ENCODE results near the gene NTM.

Gene NTM

GRCh38 chr11:131668500-131669400 is 298.3 kb downstream of the NTM start:
- H3K4me3 ChIP-seq (ENCODE audit: low read length, poor library complexity, severe bottlenecking) = peak overlapping the region; percentile 62
- H3K79me2 ChIP-seq (ENCODE audit: insufficient read depth, low read length) = peaks cover 41% of the 10 kb centered on the region; the same call in 1 of the 2 replicates
- no peaks in the 10 kb centered on the region for H4K20me1 ChIP-seq (ENCODE audit: insufficient read depth, low read length, poor library complexity, severe bottlenecking)
- no peaks in the 10 kb centered on the region for H3K9me2 ChIP-seq (replicated peaks; ENCODE audit: low read depth, low read length)
- no peak overlapping the region for H2AFZ ChIP-seq (ENCODE audit: low read length)
- H3K9me3 ChIP-seq (ENCODE audit: insufficient read depth, low read depth, low read length) = no peaks in the 10 kb centered on the region
- H3K9ac ChIP-seq (ENCODE audit: low read depth, low read length, poor library complexity, severe bottlenecking) = peak overlapping the region; percentile 73
- peak overlapping the region; percentile 65 for H3K4me2 ChIP-seq (ENCODE audit: low read depth, low read length, poor library complexity, severe bottlenecking)
- peaks cover 54% of the 10 kb centered on the region for H3K4me1 ChIP-seq (ENCODE audit: insufficient read depth, low read length, poor library complexity, severe bottlenecking)
- no peaks in the 10 kb centered on the region for H3K27me3 ChIP-seq (ENCODE audit: insufficient read depth, low read length, poor library complexity, severe bottlenecking)
- no peak for TF ChIP-seq EZH2phosphoT487 (IDR thresholded peaks at IDR 0.05; ENCODE audit: borderline replicate concordance)
- peak; percentile 83 for TF ChIP-seq CTCF (conservative IDR thresholded peaks at IDR 0.05; ENCODE audit: low read length)
- no peaks in the 10 kb centered on the region for H3F3A ChIP-seq (ENCODE audit: low read depth)
- H3K36me3 ChIP-seq (ENCODE audit: insufficient read depth, low read length) = no peaks in the 10 kb centered on the region

DNA sequence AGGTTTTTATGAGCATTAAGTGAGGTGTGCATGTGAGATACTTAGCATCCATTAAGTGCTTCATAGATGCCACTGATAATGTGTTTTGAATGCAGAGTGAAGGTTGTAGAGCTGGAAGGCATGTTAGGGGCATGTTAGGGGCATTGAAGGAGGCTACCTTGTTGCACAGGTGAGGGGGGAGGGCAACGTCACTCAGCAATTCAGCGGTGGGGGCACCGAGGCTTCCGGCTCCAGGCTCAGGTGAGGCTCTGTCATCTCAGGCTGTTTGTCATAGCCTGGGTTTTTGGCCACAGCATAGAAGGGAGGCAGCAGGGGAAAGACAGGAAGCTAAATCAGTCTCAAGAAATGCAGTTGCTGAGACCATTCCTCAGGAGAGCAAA is 299.0 kb downstream of the NTM start:
- Histone ChIP-seq H2AFZ (ENCODE audit: low read length) (no peak overlapping the region), H3K9ac (ENCODE audit: low read depth, low read length, poor library complexity, severe bottlenecking) (peak overlapping the region; percentile 73), H3F3A (ENCODE audit: low read depth) (no peaks in the 10 kb centered on the region), H4K20me1 (ENCODE audit: insufficient read depth, low read length, poor library complexity, severe bottlenecking) (no peaks in the 10 kb centered on the region), H3K4me3 (ENCODE audit: low read length, poor library complexity, severe bottlenecking) (peak overlapping the region; percentile 62), H3K4me2 (ENCODE audit: low read depth, low read length, poor library complexity, severe bottlenecking) (peak overlapping the region; percentile 65), H3K27me3 (ENCODE audit: insufficient read depth, low read length, poor library complexity, severe bottlenecking) (no peaks in the 10 kb centered on the region), H3K79me2 (ENCODE audit: insufficient read depth, low read length) (peaks cover 35% of the 10 kb centered on the region; the same call in 1 of the 2 replicates), H3K36me3 (ENCODE audit: insufficient read depth, low read length) (no peaks in the 10 kb centered on the region), H3K9me3 (ENCODE audit: insufficient read depth, low read depth, low read length) (no peaks in the 10 kb centered on the region), H3K9me2 (replicated peaks; ENCODE audit: low read depth, low read length) (no peaks in the 10 kb centered on the region), H3K4me1 (ENCODE audit: insufficient read depth, low read length, poor library complexity, severe bottlenecking) (peaks cover 51% of the 10 kb centered on the region)
- no peak for TF ChIP-seq CTCF (conservative IDR thresholded peaks at IDR 0.05; ENCODE audit: low read length)
- TF ChIP-seq EZH2phosphoT487 (IDR thresholded peaks at IDR 0.05; ENCODE audit: borderline replicate concordance) = no peak

- Histone ChIP-seq H3K9ac (ENCODE audit: low read depth, low read length, poor library complexity, severe bottlenecking) (peak overlapping the region; percentile 73), H3K4me2 (ENCODE audit: low read depth, low read length, poor library complexity, severe bottlenecking) (no peak overlapping the region), H3K4me1 (ENCODE audit: insufficient read depth, low read length, poor library complexity, severe bottlenecking) (peaks cover 44% of the 10 kb centered on the region), H2AFZ (ENCODE audit: low read length) (no peak overlapping the region), H3K4me3 (ENCODE audit: low read length, poor library complexity, severe bottlenecking) (no peak overlapping the region), H4K20me1 (ENCODE audit: insufficient read depth, low read length, poor library complexity, severe bottlenecking) (peaks cover 4% of the 10 kb centered on the region), H3F3A (ENCODE audit: low read depth) (no peaks in the 10 kb centered on the region), H3K9me3 (ENCODE audit: insufficient read depth, low read depth, low read length) (no peaks in the 10 kb centered on the region), H3K36me3 (ENCODE audit: insufficient read depth, low read length) (no peaks in the 10 kb centered on the region), H3K9me2 (replicated peaks; ENCODE audit: low read depth, low read length) (no peaks in the 10 kb centered on the region), H3K27me3 (ENCODE audit: insufficient read depth, low read length, poor library complexity, severe bottlenecking) (no peaks in the 10 kb centered on the region), H3K79me2 (ENCODE audit: insufficient read depth, low read length) (peaks cover 27% of the 10 kb centered on the region; the same call in 1 of the 2 replicates)
- TF ChIP-seq EZH2phosphoT487 (IDR thresholded peaks at IDR 0.05; ENCODE audit: borderline replicate concordance) (no peak), CTCF (conservative IDR thresholded peaks at IDR 0.05; ENCODE audit: low read length) (0 out of 2 replicates have a peak, but pooled peaks have one; percentile 25)
These were observed 300.5 kb downstream of the NTM start for GRCh38 chr11:131670876-131671275.

Measured in Loucy (cell line).